Stimulated activated naive CD8-positive, alpha-beta T cell treated with anti-CD3 and anti-CD28 coated beads, Interleukin-15, Interleukin-2, amounts not matched to agents 100 ng/mL and 50 ng/mL, for 24 hours (primary cell): Measurements from ENCODE around the gene CRHR1.
A peak's percentile ranks its signal among the peaks of the same experiment; 100 is the strongest.
"Not testable (repeated sequence)": the region's sequence is repeated elsewhere in the genome, so short reads cannot be mapped to it uniquely, and the experiment has no call there.

Source experiments
- H3K27ac Mint-ChIP-seq: one replicate; pipeline ENCODE4 v1.8.0; 2021; ENCODE audit warnings: mild to moderate bottlenecking, mixed read lengths
- H3K27me3 Mint-ChIP-seq: one replicate; pipeline ENCODE4 v1.8.0; 2021; ENCODE audit warnings: mixed read lengths
- H3K36me3 Mint-ChIP-seq: one replicate; pipeline ENCODE4 v1.8.0; 2021; ENCODE audit warnings: low read depth, mixed read lengths
- H3K4me1 Mint-ChIP-seq: one replicate; pipeline ENCODE4 v1.8.0; 2021; ENCODE audit warnings: low read depth, mixed read lengths
- H3K4me3 Mint-ChIP-seq: one replicate; pipeline ENCODE4 v1.8.0; 2021; ENCODE audit warnings: mild to moderate bottlenecking, mixed read lengths
- H3K9me3 Mint-ChIP-seq: one replicate; pipeline ENCODE4 v1.8.0; 2021; ENCODE audit warnings: mixed read lengths

Gene CRHR1

GRCh38 chr17:45784293-45784740 lies at the start of gene CRHR1:
CRHR1 (plus strand) TSS chr17:45784320; CDS start chr17:45784545, 225 bp downstream.
- no peak within 1 kb of the TSS for H3K27ac Mint-ChIP-seq
- H3K4me1 Mint-ChIP-seq = peaks cover 3% of the 10 kb centered on the region
- H3K4me3 Mint-ChIP-seq = peak within 1 kb of the TSS; percentile 73
- no peaks in the 10 kb centered on the region for H3K36me3 Mint-ChIP-seq
- H3K27me3 Mint-ChIP-seq = peaks cover 68% of the 10 kb centered on the region
- H3K9me3 Mint-ChIP-seq = no peaks in the 10 kb centered on the region

GRCh38 chr17:45734598-45734997 lies 49.5 kb upstream of the CRHR1 start:
- no peak overlapping the region for H3K27ac Mint-ChIP-seq
- peaks cover 14% of the 10 kb centered on the region for H3K9me3 Mint-ChIP-seq
- H3K4me3 Mint-ChIP-seq = no peak overlapping the region
- no peaks in the 10 kb centered on the region for H3K4me1 Mint-ChIP-seq
- peaks cover 9% of the 10 kb centered on the region for H3K36me3 Mint-ChIP-seq
- peaks cover 19% of the 10 kb centered on the region for H3K27me3 Mint-ChIP-seq

- H3K9me3 Mint-ChIP-seq = peaks cover 12% of the 10 kb centered on the region
- peaks cover 9% of the 10 kb centered on the region for H3K36me3 Mint-ChIP-seq
- H3K27me3 Mint-ChIP-seq = peaks cover 19% of the 10 kb centered on the region
- no peak overlapping the region for H3K27ac Mint-ChIP-seq
- H3K4me1 Mint-ChIP-seq = no peaks in the 10 kb centered on the region
- H3K4me3 Mint-ChIP-seq = no peak overlapping the region
These were observed 48.6 kb upstream of the CRHR1 start for GRCh38 chr17:45735488-45735887.

- H3K27ac Mint-ChIP-seq = no peak overlapping the region
- peaks cover 32% of the 10 kb centered on the region for H3K27me3 Mint-ChIP-seq
- H3K36me3 Mint-ChIP-seq = no peaks in the 10 kb centered on the region
- H3K4me1 Mint-ChIP-seq = no peaks in the 10 kb centered on the region
- no peak overlapping the region for H3K4me3 Mint-ChIP-seq
- no peaks in the 10 kb centered on the region for H3K9me3 Mint-ChIP-seq
These were observed 44.3 kb upstream of the CRHR1 start for GRCh38 chr17:45739786-45740185.

- no peaks in the 10 kb centered on the region for H3K36me3 Mint-ChIP-seq
- H3K4me1 Mint-ChIP-seq = no peaks in the 10 kb centered on the region
- no peak overlapping the region for H3K4me3 Mint-ChIP-seq
- H3K9me3 Mint-ChIP-seq = no peaks in the 10 kb centered on the region
- peaks cover 27% of the 10 kb centered on the region for H3K27me3 Mint-ChIP-seq
- H3K27ac Mint-ChIP-seq = no peak overlapping the region
These were observed 43.4 kb upstream of the CRHR1 start for GRCh38 chr17:45740553-45741330.

GRCh38 chr17:45742251-45742650 lies 41.9 kb upstream of the CRHR1 start:
- peaks cover 27% of the 10 kb centered on the region for H3K27me3 Mint-ChIP-seq
- H3K4me1 Mint-ChIP-seq = no peaks in the 10 kb centered on the region
- H3K27ac Mint-ChIP-seq = no peak overlapping the region
- H3K4me3 Mint-ChIP-seq = no peak overlapping the region
- H3K9me3 Mint-ChIP-seq = no peaks in the 10 kb centered on the region
- no peaks in the 10 kb centered on the region for H3K36me3 Mint-ChIP-seq

GRCh38 chr17:45743626-45744326 lies 40.3 kb upstream of the CRHR1 start:
- no peak overlapping the region for H3K4me3 Mint-ChIP-seq
- H3K27me3 Mint-ChIP-seq = peaks cover 20% of the 10 kb centered on the region
- H3K36me3 Mint-ChIP-seq = no peaks in the 10 kb centered on the region
- no peaks in the 10 kb centered on the region for H3K4me1 Mint-ChIP-seq
- H3K27ac Mint-ChIP-seq = no peak overlapping the region
- H3K9me3 Mint-ChIP-seq = no peaks in the 10 kb centered on the region

GRCh38 chr17:45744826-45745225 lies 39.3 kb upstream of the CRHR1 start:
- H3K4me1 Mint-ChIP-seq, H3K27ac Mint-ChIP-seq: not testable (repeated sequence)
- peaks cover 20% of the 10 kb centered on the region for H3K27me3 Mint-ChIP-seq

GRCh38 chr17:45745601-45746494 lies 38.3 kb upstream of the CRHR1 start:
- no peaks in the 10 kb centered on the region for H3K9me3 Mint-ChIP-seq
- no peaks in the 10 kb centered on the region for H3K4me1 Mint-ChIP-seq
- no peak overlapping the region for H3K27ac Mint-ChIP-seq
- no peaks in the 10 kb centered on the region for H3K36me3 Mint-ChIP-seq
- H3K27me3 Mint-ChIP-seq = peaks cover 21% of the 10 kb centered on the region
- H3K4me3 Mint-ChIP-seq = no peak overlapping the region

More at GRCh38 chr17:45744826-45745225, 39.3 kb upstream of the CRHR1 start:
- H3K4me3 Mint-ChIP-seq, H3K9me3 Mint-ChIP-seq, H3K36me3 Mint-ChIP-seq: not testable (repeated sequence)

- Mint-ChIP-seq H3K27me3 (peaks cover 27% of the 10 kb centered on the region), H3K4me1 (no peaks in the 10 kb centered on the region), H3K4me3 (no peak overlapping the region), H3K27ac (no peak overlapping the region), H3K36me3 (no peaks in the 10 kb centered on the region), H3K9me3 (no peaks in the 10 kb centered on the region)
These were observed 36.2 kb upstream of the CRHR1 start for GRCh38 chr17:45747911-45748310.

- no peak overlapping the region for H3K4me3 Mint-ChIP-seq
- no peaks in the 10 kb centered on the region for H3K9me3 Mint-ChIP-seq
- no peak overlapping the region for H3K27ac Mint-ChIP-seq
- H3K27me3 Mint-ChIP-seq = peaks cover 20% of the 10 kb centered on the region
- H3K4me1 Mint-ChIP-seq = no peaks in the 10 kb centered on the region
- H3K36me3 Mint-ChIP-seq = no peaks in the 10 kb centered on the region
These were observed 35.3 kb upstream of the CRHR1 start for GRCh38 chr17:45748731-45749310.

GRCh38 chr17:45749831-45750335 lies 34.2 kb upstream of the CRHR1 start:
- Mint-ChIP-seq H3K9me3 (no peaks in the 10 kb centered on the region), H3K36me3 (no peaks in the 10 kb centered on the region), H3K4me3 (no peak overlapping the region), H3K27ac (no peak overlapping the region), H3K4me1 (no peaks in the 10 kb centered on the region), H3K27me3 (peaks cover 18% of the 10 kb centered on the region)

- Mint-ChIP-seq H3K4me3 (no peak overlapping the region), H3K27me3 (peaks cover 17% of the 10 kb centered on the region), H3K4me1 (no peaks in the 10 kb centered on the region), H3K36me3 (no peaks in the 10 kb centered on the region), H3K27ac (no peak overlapping the region), H3K9me3 (no peaks in the 10 kb centered on the region)
These were observed 33.2 kb upstream of the CRHR1 start for GRCh38 chr17:45750779-45751440.

GRCh38 chr17:45751466-45751865 lies 32.7 kb upstream of the CRHR1 start:
- Mint-ChIP-seq H3K27ac (no peak overlapping the region), H3K36me3 (no peaks in the 10 kb centered on the region), H3K27me3 (peaks cover 17% of the 10 kb centered on the region), H3K4me1 (no peaks in the 10 kb centered on the region), H3K4me3 (no peak overlapping the region), H3K9me3 (no peaks in the 10 kb centered on the region)
